ENCODE results near the gene DARS1. TPM values are rescaled to one million over a fixed set of nuclear protein-coding genes. Genes with fewer than 3 reads are reported as not detected.

DARS1 gene
- total and polyA plus RNA-seq, 2 of the 13 experiments (the other 11 are each of a cell fraction or from before 2014, with no cell fraction given) = 149 to 230 TPM

- peak; percentile 47; the same call in 1 of the 2 replicates for TF ChIP-seq ZBTB3 (CRISPR knock-in tag; IDR thresholded peaks at IDR 0.05; ENCODE audit: borderline replicate concordance, low read depth)
- no peak for TF ChIP-seq ZNF136 (CRISPR knock-in tag; IDR thresholded peaks at IDR 0.05; ENCODE audit: low read depth)
- TF ChIP-seq ISX (CRISPR knock-in tag; conservative IDR thresholded peaks at IDR 0.05) = no peak
- TF ChIP-seq ZNF646 (CRISPR knock-in tag; IDR thresholded peaks at IDR 0.05) = no peak
- peak; percentile 85; the same call in 1 of the 2 replicates for TF ChIP-seq ZNF275 (CRISPR knock-in tag; IDR thresholded peaks at IDR 0.05; ENCODE audit: borderline replicate concordance)
- peak; percentile 38 for TF ChIP-seq IKZF4 (CRISPR knock-in tag; IDR thresholded peaks at IDR 0.05; ENCODE audit: borderline replicate concordance, low read depth, not compliant biosample characterization)
- peak; percentile 88 for TF ChIP-seq ZSCAN5A (CRISPR knock-in tag; IDR thresholded peaks at IDR 0.05; ENCODE audit: borderline replicate concordance)
- no peak for TF ChIP-seq TARDBP (CRISPR knock-in tag; IDR thresholded peaks at IDR 0.05)
- no peak for TF ChIP-seq NCOA1 (CRISPR knock-in tag; IDR thresholded peaks at IDR 0.05)
- no peak for TF ChIP-seq NONO (IDR thresholded peaks at IDR 0.05)
- TF ChIP-seq NONO (CRISPR knock-in tag; conservative IDR thresholded peaks at IDR 0.05) = peak; percentile 52; the same call in 1 of the 2 replicates
- TF ChIP-seq KAT7 (CRISPR knock-in tag; IDR thresholded peaks at IDR 0.05; ENCODE audit: borderline replicate concordance) = no peak
- no peak for TF ChIP-seq THAP9 (CRISPR knock-in tag; IDR thresholded peaks at IDR 0.05; ENCODE audit: borderline replicate concordance)
- 0 out of 2 replicates have a peak, but pooled peaks have one; percentile 71 for TF ChIP-seq MXD4 (CRISPR knock-in tag; IDR thresholded peaks at IDR 0.05)
- peak; percentile 89 for TF ChIP-seq SMYD3 (CRISPR knock-in tag; IDR thresholded peaks at IDR 0.05)
- no peak for TF ChIP-seq MAFK (conservative IDR thresholded peaks at IDR 0.05 in 1 of 2, IDR thresholded peaks at IDR 0.05 in 1 of 2; ENCODE audit: low read length in 2 of 2)
- TF ChIP-seq MEIS1 (CRISPR knock-in tag; IDR thresholded peaks at IDR 0.05; ENCODE audit: borderline replicate concordance) = no peak
Observed at GRCh38 chr2:135876066-135876711, 109.2 kb downstream of the DARS1 start, which contains the start of gene MCM6 (continued).
